GM23338 (cell line): ENCODE measurements around the gene ERCC1. TPM values are rescaled to one million over a fixed set of nuclear protein-coding genes. Genes with fewer than 3 reads are reported as not detected.
A peak's percentile ranks its signal among the peaks of the same experiment; 100 is the strongest.

Experiments used
- ATAC-seq: fragments of 200-7000 bp; cut with Tn5 transposase; 3 replicates; pipeline ENCODE4 v1.9.1; 2020
- DNase-seq: peaks from one replicate; pipeline ENCODE4 v3.0.0-alpha.2; 2015; ENCODE audit warnings: low spot score
- H2AFZ ChIP-seq: fragments of 200-600 bp; sonication (generic); 2 replicates; pipeline ENCODE4 v1.8.0; 2016; ENCODE audit warnings: antibody characterized with exemption, mild to moderate bottlenecking, moderate library complexity
- H3F3A ChIP-seq: fragments of 200-600 bp; sonication (generic); replicated peaks from 2 replicates; pipeline ENCODE4 v1.8.0; 2017; ENCODE audit warnings: antibody characterized with exemption, mixed run types, low read depth
- H3K27ac ChIP-seq: fragments of 200-600 bp; sonication (generic); 2 replicates; pipeline ENCODE4 v1.6.1; 2016; ENCODE audit warnings: low read depth
- H3K27me3 ChIP-seq: fragments of 200-600 bp; sonication (generic); 2 replicates; pipeline ENCODE4 v1.8.0; 2016; ENCODE audit warnings: mild to moderate bottlenecking, mixed run types, moderate library complexity; ENCODE audit not compliant: insufficient read depth
- H3K36me3 ChIP-seq: fragments of 200-600 bp; sonication (generic); 2 replicates; pipeline ENCODE4 v1.8.0; 2016; ENCODE audit warnings: mild to moderate bottlenecking; ENCODE audit not compliant: insufficient read depth
- H3K4me1 ChIP-seq: fragments of 200-600 bp; sonication (generic); 2 replicates; pipeline ENCODE4 v1.8.0; 2016; ENCODE audit warnings: mild to moderate bottlenecking, moderate library complexity; ENCODE audit not compliant: insufficient read depth
- H3K4me2 ChIP-seq: fragments of 200-600 bp; sonication (generic); 2 replicates; pipeline ENCODE4 v1.7.1; 2017; ENCODE audit warnings: mixed run types
- H3K4me3 ChIP-seq: fragments of 200-600 bp; sonication (generic); 2 replicates; pipeline ENCODE4 v1.6.1; 2016; ENCODE audit warnings: mixed run types
- H3K79me2 ChIP-seq: fragments of 200-600 bp; sonication (generic); replicated peaks from 2 replicates; pipeline ENCODE4 v1.8.0; 2017; ENCODE audit warnings: mild to moderate bottlenecking; ENCODE audit not compliant: insufficient read depth
- H3K9me2 ChIP-seq: fragments of 200-600 bp; sonication (generic); 2 replicates; pipeline ENCODE4 v1.8.0; 2017; ENCODE audit not compliant: insufficient read depth
- H4K20me1 ChIP-seq: fragments of 200-600 bp; sonication (generic); replicated peaks from 2 replicates; pipeline ENCODE4 v1.8.0; 2017; ENCODE audit warnings: mild to moderate bottlenecking; ENCODE audit not compliant: insufficient read depth
- H3K27ac Mint-ChIP-seq: 2 replicates; pipeline ENCODE4 v1.8.0; 2020; ENCODE audit warnings: inconsistent platforms, mild to moderate bottlenecking, moderate library complexity, mixed read lengths
- H3K27me3 Mint-ChIP-seq: 3 replicates; pipeline ENCODE4 v1.8.0; 2022; ENCODE audit warnings: low read depth, mild to moderate bottlenecking, moderate library complexity, mixed read lengths, inconsistent platforms; ENCODE audit not compliant: insufficient read depth, poor library complexity
- H3K36me3 Mint-ChIP-seq: 3 replicates; pipeline ENCODE4 v1.8.0; 2021; ENCODE audit warnings: low read depth, mild to moderate bottlenecking, inconsistent platforms, moderate library complexity, mixed read lengths
- H3K4me1 Mint-ChIP-seq: 3 replicates; pipeline ENCODE4 v1.8.0; 2020; ENCODE audit warnings: mild to moderate bottlenecking, inconsistent platforms, mixed read lengths
- H3K4me3 Mint-ChIP-seq: 3 replicates; pipeline ENCODE4 v1.8.0; 2021; ENCODE audit warnings: moderate library complexity, mild to moderate bottlenecking, inconsistent platforms, mixed read lengths
- H3K9me3 Mint-ChIP-seq: 3 replicates; pipeline ENCODE4 v1.8.0; 2020; ENCODE audit warnings: moderate library complexity, mild to moderate bottlenecking, inconsistent platforms, mixed read lengths
- CREB1 ChIP-seq: fragments of 250-450 bp; sonication (Bioruptor Pico); IDR thresholded peaks from 2 replicates; pipeline ENCODE4 v1.5.0; 2020; ENCODE audit warnings: low read depth, mild to moderate bottlenecking, moderate library complexity
- CTCF ChIP-seq, 2 experiments: fragments of 200-600 bp in 1 of 2; sonication (generic) in 1 of 2; conservative IDR thresholded peaks; 2 replicates each; pipeline versions ENCODE4 v1.5.1 to v1.6.1; 2016 to 2017; ENCODE audit warnings: antibody characterized with exemption in 2 of 2, low read depth in 2 of 2, mild to moderate bottlenecking in 2 of 2, moderate library complexity in 1 of 2
- EZH2phosphoT487 ChIP-seq: fragments of 200-600 bp; sonication (generic); IDR thresholded peaks from one replicate; pipeline ENCODE4 v1.8.1; 2018; ENCODE audit warnings: antibody characterized with exemption; ENCODE audit not compliant: unreplicated experiment
- JUNB ChIP-seq: IDR thresholded peaks from one replicate; pipeline ENCODE4 v1.6.1; 2016; ENCODE audit warnings: antibody characterized with exemption; ENCODE audit not compliant: unreplicated experiment
- NANOG ChIP-seq: IDR thresholded peaks from 2 replicates; pipeline ENCODE4 v1.6.1; 2016; ENCODE audit warnings: antibody characterized with exemption, borderline replicate concordance
- POLR2AphosphoS5 ChIP-seq: IDR thresholded peaks from 2 replicates; pipeline ENCODE4 v1.6.1; 2016; ENCODE audit warnings: antibody characterized with exemption, low read depth
- STAT1 ChIP-seq: IDR thresholded peaks from one replicate; pipeline ENCODE4 v1.6.1; 2016; ENCODE audit warnings: antibody characterized with exemption; ENCODE audit not compliant: unreplicated experiment
- ZNF331 ChIP-seq: fragments of 250-450 bp; sonication (Bioruptor Pico); IDR thresholded peaks from 2 replicates; pipeline ENCODE4 v1.5.0; 2020; ENCODE audit warnings: low read depth, mild to moderate bottlenecking, moderate library complexity
- ZNF462 ChIP-seq: fragments of 250-450 bp; sonication (Bioruptor Pico); IDR thresholded peaks from 2 replicates; pipeline ENCODE4 v1.5.0; 2020; ENCODE audit warnings: mild to moderate bottlenecking, moderate library complexity
- polyA plus RNA-seq: library from polyadenylated mRNA; unstranded; fragments of >200 nt; fragmentation: Nextera tagmentation; extraction: Ambion mirVana; gene quantifications from 2 replicates; pipeline ENCODE4 v1.2.1, GENCODE V29; 2016
- total RNA-seq: library from RNA; depleted of rRNA; stranded (reverse); fragments of >200 nt; shearing (Covaris generic); gene quantifications from 2 replicates; pipeline ENCODE4 v1.2.3, GENCODE V29; 2014
- TF ChIP-seq, protein P1 (sequence below): IDR thresholded peaks from 2 replicates; pipeline ENCODE4 v1.6.1; 2016; ENCODE audit warnings: antibody characterized with exemption

The ERCC1 gene
- total and polyA plus RNA-seq, 2 experiments from 2014 or later = 39.0 to 52.3 TPM

DNA sequence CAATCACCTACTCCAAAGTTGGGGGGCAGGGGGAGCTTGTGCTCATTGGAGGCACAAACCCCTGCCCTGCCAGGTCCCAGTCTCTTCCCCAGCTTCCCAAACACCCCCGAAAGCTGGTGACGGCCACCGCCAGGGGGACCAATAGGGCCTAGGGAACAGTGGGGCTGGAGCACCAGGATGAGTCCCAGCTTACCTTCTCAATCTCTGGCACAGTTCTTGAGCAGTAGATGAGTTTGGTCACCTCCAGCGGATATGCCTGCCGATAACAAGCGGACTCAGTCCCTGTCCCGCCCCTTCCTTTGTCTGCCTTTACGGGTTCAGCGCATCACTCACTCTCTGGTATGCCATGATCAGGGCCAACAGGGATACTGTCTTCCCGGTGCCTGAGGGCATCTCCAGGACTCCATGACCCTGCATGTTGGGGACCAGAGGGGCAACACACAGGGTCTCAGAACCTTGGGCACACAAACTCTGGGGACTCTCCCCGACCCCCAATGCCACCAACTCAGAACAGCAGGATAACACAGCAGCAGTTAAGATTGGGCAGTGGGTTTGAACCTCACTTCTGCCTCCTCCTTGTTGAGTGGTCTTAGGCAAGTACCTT, 54.9 kb downstream of the ERCC1 start (continued):
- no peak for TF ChIP-seq ZNF462 (CRISPR knock-in tag)
- no peak for TF ChIP-seq STAT1

- peaks cover 15% of the 10 kb centered on the region for H3K4me1 Mint-ChIP-seq
- H3K4me2 ChIP-seq = no peak overlapping the region; the same call in 1 of the 2 replicates
- H3K36me3 ChIP-seq = peaks cover 17% of the 10 kb centered on the region
- peak overlapping the region; percentile 17; the same call in 1 of the 3 replicates for H3K4me3 Mint-ChIP-seq
- H3K27ac ChIP-seq = no peak overlapping the region
- DNase-seq (no peak), ATAC-seq (no peak)
- H3K4me1 ChIP-seq = peaks cover 10% of the 10 kb centered on the region; the same call in 1 of the 2 replicates
- H3K79me2 ChIP-seq = peaks cover 25% of the 10 kb centered on the region
- H3K36me3 Mint-ChIP-seq = peaks cover 24% of the 10 kb centered on the region
- peaks cover 18% of the 10 kb centered on the region for H3K27me3 Mint-ChIP-seq
- H3K9me3 Mint-ChIP-seq = no peaks in the 10 kb centered on the region
- H4K20me1 ChIP-seq = peaks cover 14% of the 10 kb centered on the region; the same call in 1 of the 2 replicates
- H3K27me3 ChIP-seq = no peaks in the 10 kb centered on the region
- no peak overlapping the region for H3K27ac Mint-ChIP-seq
- no peak overlapping the region for H2AFZ ChIP-seq
- peaks cover 6% of the 10 kb centered on the region for H3F3A ChIP-seq
- H3K9me2 ChIP-seq = no peaks in the 10 kb centered on the region
- no peak overlapping the region for H3K4me3 ChIP-seq
- no peak for TF ChIP-seq NANOG
- TF ChIP-seq STAT1 = no peak
- no peak for TF ChIP-seq JUNB
- TF ChIP-seq EZH2phosphoT487 = no peak
- TF ChIP-seq, protein P1, sequence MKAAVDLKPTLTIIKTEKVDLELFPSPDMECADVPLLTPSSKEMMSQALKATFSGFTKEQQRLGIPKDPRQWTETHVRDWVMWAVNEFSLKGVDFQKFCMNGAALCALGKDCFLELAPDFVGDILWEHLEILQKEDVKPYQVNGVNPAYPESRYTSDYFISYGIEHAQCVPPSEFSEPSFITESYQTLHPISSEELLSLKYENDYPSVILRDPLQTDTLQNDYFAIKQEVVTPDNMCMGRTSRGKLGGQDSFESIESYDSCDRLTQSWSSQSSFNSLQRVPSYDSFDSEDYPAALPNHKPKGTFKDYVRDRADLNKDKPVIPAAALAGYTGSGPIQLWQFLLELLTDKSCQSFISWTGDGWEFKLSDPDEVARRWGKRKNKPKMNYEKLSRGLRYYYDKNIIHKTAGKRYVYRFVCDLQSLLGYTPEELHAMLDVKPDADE = no peak
- no peak for TF ChIP-seq ZNF331 (CRISPR knock-in tag)
- TF ChIP-seq CTCF (conservative IDR thresholded peaks at IDR 0.05; ENCODE audit: low read depth in 2 of 2) = no peak
- no peak for TF ChIP-seq CREB1 (CRISPR knock-in tag)
- TF ChIP-seq POLR2AphosphoS5 = no peak
These were observed 55.6 kb downstream of the ERCC1 start for GRCh38 chr19:45368127-45368526.
